GM13976 (cell line): ENCODE data around the gene LTO1.
A peak's percentile ranks its signal among the peaks of the same experiment; 100 is the strongest.

ENCODE experiments used
- DNase-seq: peaks from one replicate; pipeline ENCODE4 v3.0.0; 2012; ENCODE audit warnings: low spot score
- CTCF ChIP-seq: IDR thresholded peaks from 2 replicates; pipeline ENCODE4 v1.5.1; 2012; ENCODE audit warnings: borderline replicate concordance, mild to moderate bottlenecking; ENCODE audit not compliant: insufficient read depth; ENCODE audit errors: extremely low read depth, missing control alignments, control extremely low read depth
- in situ Hi-C: fragments of 300-500 bp; cut with MboI; formaldehyde crosslinking; loops from one replicate; pipeline ENCODE4 v1.12.0; 2022; ENCODE audit warnings: low sequenced_read_pairs, mixed read lengths, inconsistent platforms; ENCODE audit not compliant: unreplicated experiment

Gene LTO1

GRCh38 chr11:69674886-69675714, at the start of gene LTO1:
Gene LTO1, minus strand, starts transcription at chr11:69675353. Its CDS starts 114 bp downstream, at chr11:69675239.
- in situ Hi-C loops: loop anchor here (25.0 kb wide), 1 partner anchor 512 kb away; no protein-coding TSS in a partner anchor
- DNase-seq: peak; percentile 100
- TF ChIP-seq CTCF: no peak

GRCh38 chr11:69721745-69722144, 46.6 kb upstream of the LTO1 start:
- in situ Hi-C loops: loop anchor here (25.0 kb wide), 1 partner anchor 166 kb away; no protein-coding TSS in a partner anchor
- DNase-seq: no peak
- no peak for TF ChIP-seq CTCF

GRCh38 chr11:69721106-69721505, 46.0 kb upstream of the LTO1 start:
- no peak for TF ChIP-seq CTCF
- no peak for DNase-seq
- in situ Hi-C loops: loop anchor here (25.0 kb wide), 1 partner anchor 166 kb away; no protein-coding TSS in a partner anchor

- no peak for TF ChIP-seq CTCF
- no peak for DNase-seq
- in situ Hi-C loops: loop anchor here (25.0 kb wide), 1 partner anchor 168 kb away; no protein-coding TSS in a partner anchor
Observed at GRCh38 chr11:69718912-69719311, 43.8 kb upstream of the LTO1 start.

- TF ChIP-seq CTCF: peak; percentile 23
- in situ Hi-C loops: loop anchor here (25.0 kb wide), 1 partner anchor 169 kb away; no protein-coding TSS in a partner anchor
Observed at GRCh38 chr11:69718147-69718546, 43.0 kb upstream of the LTO1 start.

GRCh38 chr11:69716891-69717747, 42.0 kb upstream of the LTO1 start:
- no peak for DNase-seq
- no peak for TF ChIP-seq CTCF
- in situ Hi-C loops: loop anchor here (25.0 kb wide), 1 partner anchor 170 kb away; no protein-coding TSS in a partner anchor

More at GRCh38 chr11:69718147-69718546, 43.0 kb upstream of the LTO1 start:
- DNase-seq: peak; percentile 83
